Measurements from ENCODE around the gene BID.

Gene BID

GRCh38 chr22:17802822-17803221 lies 28.6 kb upstream of the BID start:
- Histone ChIP-seq H3K27ac (ENCODE audit: low read depth, low read length) (no peak overlapping the region), H3K4me1 (ENCODE audit: control insufficient read depth, insufficient read depth, low read length) (peaks cover 20% of the 10 kb centered on the region), H3K4me3 (ENCODE audit: low read depth, low read length) (no peak overlapping the region), H3K27me3 (ENCODE audit: control insufficient read depth, insufficient read depth, low read length) (no peaks in the 10 kb centered on the region), H3K36me3 (ENCODE audit: control insufficient read depth, insufficient read depth, low read length) (peaks cover 21% of the 10 kb centered on the region), H3K9me3 (ENCODE audit: control insufficient read depth, insufficient read depth, low read depth, low read length) (no peaks in the 10 kb centered on the region), H3K9ac (ENCODE audit: low read length) (no peak overlapping the region)

- peaks cover 16% of the 10 kb centered on the region for H3K4me1 ChIP-seq (ENCODE audit: control insufficient read depth, insufficient read depth, low read length)
- peaks cover 18% of the 10 kb centered on the region for H3K36me3 ChIP-seq (ENCODE audit: control insufficient read depth, insufficient read depth, low read length)
- H3K9ac ChIP-seq (ENCODE audit: low read length), result no peak overlapping the region
- H3K27me3 ChIP-seq (ENCODE audit: control insufficient read depth, insufficient read depth, low read length), result no peaks in the 10 kb centered on the region
- no peak overlapping the region for H3K27ac ChIP-seq (ENCODE audit: low read depth, low read length)
- H3K9me3 ChIP-seq (ENCODE audit: control insufficient read depth, insufficient read depth, low read depth, low read length), result no peaks in the 10 kb centered on the region
- H3K4me3 ChIP-seq (ENCODE audit: low read depth, low read length), result no peak overlapping the region
Measured at GRCh38 chr22:17802411-17802810, 28.1 kb upstream of the BID start.

- Histone ChIP-seq H3K27me3 (ENCODE audit: control insufficient read depth, insufficient read depth, low read length) (no peaks in the 10 kb centered on the region), H3K4me3 (ENCODE audit: low read depth, low read length) (no peak overlapping the region), H3K9me3 (ENCODE audit: control insufficient read depth, insufficient read depth, low read depth, low read length) (no peaks in the 10 kb centered on the region), H3K4me1 (ENCODE audit: control insufficient read depth, insufficient read depth, low read length) (no peaks in the 10 kb centered on the region), H3K27ac (ENCODE audit: low read depth, low read length) (no peak overlapping the region), H3K36me3 (ENCODE audit: control insufficient read depth, insufficient read depth, low read length) (no peaks in the 10 kb centered on the region), H3K9ac (ENCODE audit: low read length) (no peak overlapping the region)
Measured at GRCh38 chr22:17797721-17798559, 23.7 kb upstream of the BID start.

GRCh38 chr22:17796695-17797094 lies 22.4 kb upstream of the BID start:
- H3K36me3 ChIP-seq (ENCODE audit: control insufficient read depth, insufficient read depth, low read length), result no peaks in the 10 kb centered on the region
- H3K9ac ChIP-seq (ENCODE audit: low read length), result no peak overlapping the region
- no peaks in the 10 kb centered on the region for H3K4me1 ChIP-seq (ENCODE audit: control insufficient read depth, insufficient read depth, low read length)
- H3K9me3 ChIP-seq (ENCODE audit: control insufficient read depth, insufficient read depth, low read depth, low read length), result no peaks in the 10 kb centered on the region
- no peak overlapping the region for H3K4me3 ChIP-seq (ENCODE audit: low read depth, low read length)
- H3K27me3 ChIP-seq (ENCODE audit: control insufficient read depth, insufficient read depth, low read length), result no peaks in the 10 kb centered on the region
- H3K27ac ChIP-seq (ENCODE audit: low read depth, low read length), result no peak overlapping the region

GRCh38 chr22:17795661-17796548 lies 21.6 kb upstream of the BID start:
- Histone ChIP-seq H3K27ac (ENCODE audit: low read depth, low read length) (no peak overlapping the region), H3K4me3 (ENCODE audit: low read depth, low read length) (no peak overlapping the region), H3K27me3 (ENCODE audit: control insufficient read depth, insufficient read depth, low read length) (no peaks in the 10 kb centered on the region), H3K9ac (ENCODE audit: low read length) (no peak overlapping the region), H3K36me3 (ENCODE audit: control insufficient read depth, insufficient read depth, low read length) (no peaks in the 10 kb centered on the region), H3K9me3 (ENCODE audit: control insufficient read depth, insufficient read depth, low read depth, low read length) (no peaks in the 10 kb centered on the region), H3K4me1 (ENCODE audit: control insufficient read depth, insufficient read depth, low read length) (no peaks in the 10 kb centered on the region)

GRCh38 chr22:17794726-17795542 lies 20.7 kb upstream of the BID start:
- Histone ChIP-seq H3K27me3 (ENCODE audit: control insufficient read depth, insufficient read depth, low read length) (no peaks in the 10 kb centered on the region), H3K9me3 (ENCODE audit: control insufficient read depth, insufficient read depth, low read depth, low read length) (no peaks in the 10 kb centered on the region), H3K4me3 (ENCODE audit: low read depth, low read length) (no peak overlapping the region), H3K27ac (ENCODE audit: low read depth, low read length) (no peak overlapping the region), H3K9ac (ENCODE audit: low read length) (no peak overlapping the region), H3K36me3 (ENCODE audit: control insufficient read depth, insufficient read depth, low read length) (peaks cover 8% of the 10 kb centered on the region; the same call in 1 of the 2 replicates), H3K4me1 (ENCODE audit: control insufficient read depth, insufficient read depth, low read length) (no peaks in the 10 kb centered on the region)

- H3K4me3 ChIP-seq (ENCODE audit: low read depth, low read length), result no peak overlapping the region
- no peaks in the 10 kb centered on the region for H3K27me3 ChIP-seq (ENCODE audit: control insufficient read depth, insufficient read depth, low read length)
- no peak overlapping the region for H3K27ac ChIP-seq (ENCODE audit: low read depth, low read length)
- H3K4me1 ChIP-seq (ENCODE audit: control insufficient read depth, insufficient read depth, low read length), result no peaks in the 10 kb centered on the region
- H3K9me3 ChIP-seq (ENCODE audit: control insufficient read depth, insufficient read depth, low read depth, low read length), result no peaks in the 10 kb centered on the region
- no peak overlapping the region for H3K9ac ChIP-seq (ENCODE audit: low read length)
- H3K36me3 ChIP-seq (ENCODE audit: control insufficient read depth, insufficient read depth, low read length), result peaks cover 11% of the 10 kb centered on the region; the same call in 1 of the 2 replicates
Measured at GRCh38 chr22:17792854-17793434, 18.7 kb upstream of the BID start.

- H3K27me3 ChIP-seq (ENCODE audit: control insufficient read depth, insufficient read depth, low read length), result no peaks in the 10 kb centered on the region
- H3K36me3 ChIP-seq (ENCODE audit: control insufficient read depth, insufficient read depth, low read length), result peaks cover 11% of the 10 kb centered on the region; the same call in 1 of the 2 replicates
- no peak overlapping the region for H3K4me3 ChIP-seq (ENCODE audit: low read depth, low read length)
- no peak overlapping the region for H3K27ac ChIP-seq (ENCODE audit: low read depth, low read length)
- peaks cover 1% of the 10 kb centered on the region; the same call in 1 of the 2 replicates for H3K4me1 ChIP-seq (ENCODE audit: control insufficient read depth, insufficient read depth, low read length)
- no peak overlapping the region for H3K9ac ChIP-seq (ENCODE audit: low read length)
- no peaks in the 10 kb centered on the region for H3K9me3 ChIP-seq (ENCODE audit: control insufficient read depth, insufficient read depth, low read depth, low read length)
Measured at GRCh38 chr22:17792299-17792698, 18.0 kb upstream of the BID start.

GRCh38 chr22:17791196-17791595 lies 16.9 kb upstream of the BID start:
- Histone ChIP-seq H3K4me3 (ENCODE audit: low read depth, low read length) (no peak overlapping the region), H3K4me1 (ENCODE audit: control insufficient read depth, insufficient read depth, low read length) (peaks cover 10% of the 10 kb centered on the region; the same call in 1 of the 2 replicates), H3K27ac (ENCODE audit: low read depth, low read length) (no peak overlapping the region), H3K9me3 (ENCODE audit: control insufficient read depth, insufficient read depth, low read depth, low read length) (no peaks in the 10 kb centered on the region), H3K36me3 (ENCODE audit: control insufficient read depth, insufficient read depth, low read length) (peaks cover 11% of the 10 kb centered on the region; the same call in 1 of the 2 replicates), H3K9ac (ENCODE audit: low read length) (no peak overlapping the region), H3K27me3 (ENCODE audit: control insufficient read depth, insufficient read depth, low read length) (no peaks in the 10 kb centered on the region)

Measured in HUES6 (cell line).